GM10248 (cell line): Measurements from ENCODE around the gene RPA4.

Experiments
- CTCF ChIA-PET: fragments of 300-600 bp; sonication (Branson Sonifier 250); formaldehyde crosslinking; extraction: SDS; loops from one replicate; lab custom pipeline; 2021; ENCODE audit warnings: antibody characterized with exemption; lab: Yijun Ruan, JAX
- POLR2A ChIA-PET: fragments of 350-650 bp; sonication (Branson Sonifier 250); formaldehyde crosslinking; extraction: SDS; loops from one replicate; lab custom pipeline; 2020; ENCODE audit warnings: antibody characterized with exemption; lab: Yijun Ruan, JAX
- DNase-seq: peaks from one replicate; pipeline ENCODE4 v3.0.0; 2012; ENCODE audit errors: extremely low spot score
- CTCF ChIP-seq: IDR thresholded peaks from 2 replicates; pipeline ENCODE4 v1.5.1; 2012; ENCODE audit warnings: mild to moderate bottlenecking, low read depth; ENCODE audit errors: extremely low read depth, missing control alignments, control extremely low read depth

RPA4 gene

DNA sequence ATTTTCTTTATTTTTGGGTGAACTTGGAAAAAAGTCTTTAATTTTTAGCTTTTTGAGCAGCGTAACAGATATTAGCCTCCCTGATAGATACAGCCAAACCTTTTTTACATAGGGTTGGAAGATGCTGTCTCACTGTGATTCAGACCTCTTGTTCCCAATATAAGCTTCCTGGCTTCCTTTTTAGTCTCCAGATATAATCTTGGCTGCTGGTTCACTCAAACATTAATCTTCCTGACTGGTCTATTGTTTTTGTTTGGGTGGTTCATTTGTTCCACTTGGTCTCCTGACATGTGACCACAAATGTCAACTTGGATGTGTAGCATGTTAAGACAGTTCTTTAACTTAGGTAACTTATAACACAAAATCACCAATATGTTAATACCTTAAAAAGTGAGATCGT, 23.0 kb downstream of the RPA4 start:
- ChIA-PET POLR2A (no interaction called here), CTCF (no interaction called here)
- no peak for DNase-seq
- TF ChIP-seq CTCF, result no peak

DNA sequence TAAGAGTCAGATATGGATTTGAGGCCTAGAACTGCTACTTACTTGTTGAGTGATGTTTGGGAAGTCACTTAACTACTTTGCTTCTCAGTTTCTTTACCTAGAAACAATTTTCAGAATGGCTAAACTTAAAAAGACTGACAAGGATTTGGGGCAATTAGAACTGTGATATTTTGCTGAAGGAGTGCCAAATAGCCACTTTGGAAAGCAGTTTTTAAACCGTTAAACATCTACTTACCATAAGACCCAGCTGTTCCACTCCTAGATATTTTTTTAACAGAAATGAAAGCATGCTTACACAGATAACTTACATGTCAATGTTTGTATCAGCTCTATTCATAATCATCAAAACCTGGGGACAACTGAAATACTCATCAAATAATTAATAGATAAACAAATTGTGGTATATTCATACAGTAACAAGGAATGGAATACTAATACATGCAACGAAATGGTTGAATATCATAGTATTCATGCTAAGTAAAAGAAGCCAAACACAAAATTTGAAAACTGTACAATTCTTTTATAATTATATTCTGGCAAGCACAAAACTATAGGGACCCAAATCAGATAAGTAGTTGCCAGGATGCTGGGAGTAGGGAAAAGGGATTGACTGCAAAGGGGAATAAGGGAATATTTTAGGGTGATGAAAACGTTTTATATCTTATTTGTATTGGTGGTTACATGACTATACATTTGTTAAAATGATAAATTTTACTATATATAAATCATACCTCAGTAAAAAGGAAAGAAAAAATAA, 24.0 kb downstream of the RPA4 start:
- CTCF ChIA-PET, result no interaction called here
- POLR2A ChIA-PET, result no interaction called here
- no peak for DNase-seq
- TF ChIP-seq CTCF, result no peak

DNA sequence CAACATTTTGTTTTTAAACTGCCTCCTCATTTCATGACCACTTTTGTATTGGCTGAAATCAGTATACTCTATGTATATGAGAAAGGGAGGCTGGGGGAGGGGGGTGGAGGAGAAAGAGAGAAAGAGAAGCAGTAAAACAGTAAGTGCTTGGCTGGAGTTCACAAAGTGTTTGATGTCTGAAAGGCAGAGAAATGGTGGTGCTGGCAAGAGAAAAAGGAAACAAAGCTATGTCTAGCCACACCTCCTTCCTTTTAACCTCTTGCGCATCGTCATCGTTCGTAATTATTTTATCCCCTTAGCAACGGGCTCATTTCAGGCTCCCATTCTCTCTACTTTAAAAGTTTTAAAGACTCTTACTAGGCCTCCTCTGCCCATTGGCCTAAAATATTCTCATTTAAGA, 25.6 kb downstream of the RPA4 start:
- no peak for TF ChIP-seq CTCF
- DNase-seq, result no peak
- ChIA-PET POLR2A (no interaction called here), CTCF (no interaction called here)

- ChIA-PET CTCF (interaction anchor here (0.6 kb wide), 1 partner anchor 8 kb away, joined by 3 read pairs; no protein-coding TSS in a partner anchor), POLR2A (no interaction called here)
- TF ChIP-seq CTCF, result no peak
- no peak for DNase-seq
Observed at GRCh38 chrX:96918864-96919263, 35.2 kb downstream of the RPA4 start.

GRCh38 chrX:96919672-96920071, 36.0 kb downstream of the RPA4 start:
- DNase-seq, result no peak
- CTCF ChIA-PET, result no interaction called here
- TF ChIP-seq CTCF, result no peak
- POLR2A ChIA-PET, result no interaction called here

GRCh38 chrX:96924581-96924980, 40.9 kb downstream of the RPA4 start:
- CTCF ChIA-PET, result no interaction called here
- no peak for DNase-seq
- no peak for TF ChIP-seq CTCF
- POLR2A ChIA-PET, result no interaction called here
